Non-pigmented ciliary epithelial cell (primary cell): ENCODE data around the gene TMEM167A.
"Not testable (repeated sequence)": the region's sequence is repeated elsewhere in the genome, so short reads cannot be mapped to it uniquely, and the experiment has no call there.

Experiments
- DNase-seq: peaks from one replicate; pipeline ENCODE4 v3.0.0-alpha.2; 2010; ENCODE audit warnings: low read depth

The TMEM167A gene

GRCh38 chr5:83085106-83085505 is 7.9 kb upstream of the TMEM167A start:
- DNase-seq, result no peak

- no peak for DNase-seq
Observed at GRCh38 chr5:83084336-83084735, 7.1 kb upstream of the TMEM167A start.

- DNase-seq, result no peak
Observed at GRCh38 chr5:83082750-83083149, 5.6 kb upstream of the TMEM167A start.

- DNase-seq, result no peak
Observed at GRCh38 chr5:83077662-83078261, 568 bp upstream of the TMEM167A start.

- no peak for DNase-seq
Observed at GRCh38 chr5:83072966-83073365, 4.2 kb downstream of the TMEM167A start.

- DNase-seq, result no peak
Observed at GRCh38 chr5:83071286-83072051, 5.7 kb downstream of the TMEM167A start.

GRCh38 chr5:83069096-83069799 is 7.9 kb downstream of the TMEM167A start:
- no peak for DNase-seq

GRCh38 chr5:83067377-83067776 is 9.8 kb downstream of the TMEM167A start:
- not testable (repeated sequence) for DNase-seq

GRCh38 chr5:83066548-83067110 is 10.6 kb downstream of the TMEM167A start:
- no peak for DNase-seq

- no peak for DNase-seq
Observed at GRCh38 chr5:83059341-83059740, 17.9 kb downstream of the TMEM167A start.

- DNase-seq, result no peak
Observed at GRCh38 chr5:83058726-83059125, 18.5 kb downstream of the TMEM167A start.

- DNase-seq, result no peak
Observed at GRCh38 chr5:83055166-83055565, 22.0 kb downstream of the TMEM167A start.

- no peak for DNase-seq
Observed at GRCh38 chr5:83050723-83051340, 26.4 kb downstream of the TMEM167A start.

- DNase-seq, result no peak
Observed at GRCh38 chr5:83049370-83049885, 27.8 kb downstream of the TMEM167A start.

- DNase-seq, result no peak
Observed at GRCh38 chr5:83048811-83049210, 28.4 kb downstream of the TMEM167A start.

- peak; percentile 26 for DNase-seq
Observed at GRCh38 chr5:83048277-83048676, 28.9 kb downstream of the TMEM167A start.

- DNase-seq, result no peak
Observed at GRCh38 chr5:83044926-83045325, 32.3 kb downstream of the TMEM167A start.

- no peak for DNase-seq
Observed at GRCh38 chr5:83042507-83042906, 34.7 kb downstream of the TMEM167A start.

GRCh38 chr5:83038924-83039323 is 38.3 kb downstream of the TMEM167A start:
- DNase-seq, result no peak

- no peak for DNase-seq
Observed at GRCh38 chr5:83036991-83037575, 40.1 kb downstream of the TMEM167A start.

GRCh38 chr5:83035373-83036100 is 41.7 kb downstream of the TMEM167A start:
- no peak for DNase-seq
